Thoracic aorta (tissue), 2 donors: Measurements from ENCODE around the gene SLC43A1. TPM values are rescaled to one million over a fixed set of nuclear protein-coding genes. Genes with fewer than 3 reads are reported as not detected.

Experiments used
- ATAC-seq: fragments of 150-250 bp; one replicate; pipeline ENCODE4 v1.8.0; 2017; ENCODE audit warnings: low read depth; ENCODE audit not compliant: insufficient number of reproducible peaks, low FRiP score
- DNase-seq: peaks from one replicate; pipeline ENCODE4 v3.0.0-alpha.2; 2020; ENCODE audit warnings: low spot score
- H3K27ac ChIP-seq, 2 donors: fragments of 200-600 bp; sonication (generic); 1 replicate in 1 of 2; 2 replicates in 1 of 2; pipeline ENCODE4 v1.5.1; 2016; ENCODE audit warnings: mild to moderate bottlenecking in 2 of 2, moderate library complexity in 2 of 2
- H3K27me3 ChIP-seq: fragments of 200-600 bp; sonication (generic); replicated peaks from 2 replicates; pipeline ENCODE4 v1.6.0; 2016; ENCODE audit warnings: mild to moderate bottlenecking; ENCODE audit not compliant: insufficient read depth
- H3K36me3 ChIP-seq: fragments of 200-600 bp; sonication (generic); one replicate; pipeline ENCODE4 v1.5.1; 2016
- H3K4me1 ChIP-seq, 2 donors: fragments of 200-600 bp; sonication (generic); 1 replicate in 1 of 2; 2 replicates in 1 of 2; pipeline versions ENCODE4 v1.5.1 to v1.6.0; 2016; ENCODE audit warnings: low read depth in 2 of 2, mild to moderate bottlenecking in 1 of 2; ENCODE audit not compliant: control insufficient read depth in 1 of 2
- H3K4me3 ChIP-seq: fragments of 200-600 bp; sonication (generic); 2 replicates; pipeline ENCODE4 v1.5.1; 2016; ENCODE audit warnings: mild to moderate bottlenecking
- H3K9me3 ChIP-seq: fragments of 200-600 bp; sonication (generic); 2 replicates; pipeline ENCODE4 v1.5.1; 2016
- total RNA-seq, 2 donors: library from RNA; depleted of rRNA; stranded (reverse); fragments of >200 nt; gene quantifications; one replicate each; pipeline versions ENCODE4 v1.1.0 to v1.2.3, GENCODE V29; 2016
- TF ChIP-seq, protein P1 (sequence below): fragments of 200-600 bp; sonication (generic); IDR thresholded peaks from one replicate; pipeline ENCODE4 v1.5.1; 2019; ENCODE audit warnings: antibody characterized with exemption

The SLC43A1 gene
- total RNA-seq, 2 donors from 2014 or later: 16.6 to 23.6 TPM

DNA sequence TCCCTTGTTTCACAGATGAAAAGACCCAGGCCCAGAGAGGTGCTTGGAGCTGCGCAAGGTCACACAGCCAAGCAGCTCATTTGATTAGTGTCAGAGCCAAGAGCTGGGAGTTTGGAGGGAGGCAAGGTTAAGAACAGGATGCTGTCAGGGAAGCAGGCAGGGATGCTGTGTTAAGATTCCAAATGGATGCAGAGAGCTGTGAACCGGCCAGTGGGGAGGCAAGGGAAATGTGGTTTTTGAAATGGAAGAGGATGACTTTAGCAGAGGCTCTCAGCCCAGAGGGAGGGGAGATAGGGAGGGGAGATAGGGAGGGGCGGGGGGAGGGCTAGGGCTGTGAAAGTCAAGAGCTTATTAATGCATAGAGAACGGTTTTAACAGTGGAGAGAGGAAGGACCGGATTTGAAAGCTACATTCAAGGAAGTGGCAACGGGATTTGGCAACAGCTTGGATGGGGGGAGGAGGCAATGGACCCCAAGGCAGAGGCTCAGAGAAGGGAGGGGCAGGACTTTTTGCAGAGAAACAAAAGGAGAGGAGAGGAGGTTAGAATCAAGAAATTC lies 42.1 kb downstream of the SLC43A1 start:
- Histone ChIP-seq H3K36me3 (no peaks in the 10 kb centered on the region), H3K4me1 (peaks cover 6 to 17% of the 10 kb centered on the region in 2 donors), H3K9me3 (no peaks in the 10 kb centered on the region), H3K27me3 (peaks cover 4% of the 10 kb centered on the region), H3K4me3 (no peak overlapping the region), H3K27ac (no peak overlapping the region)
- no peak for ATAC-seq
- DNase-seq: no peak
- TF ChIP-seq, protein P1, sequence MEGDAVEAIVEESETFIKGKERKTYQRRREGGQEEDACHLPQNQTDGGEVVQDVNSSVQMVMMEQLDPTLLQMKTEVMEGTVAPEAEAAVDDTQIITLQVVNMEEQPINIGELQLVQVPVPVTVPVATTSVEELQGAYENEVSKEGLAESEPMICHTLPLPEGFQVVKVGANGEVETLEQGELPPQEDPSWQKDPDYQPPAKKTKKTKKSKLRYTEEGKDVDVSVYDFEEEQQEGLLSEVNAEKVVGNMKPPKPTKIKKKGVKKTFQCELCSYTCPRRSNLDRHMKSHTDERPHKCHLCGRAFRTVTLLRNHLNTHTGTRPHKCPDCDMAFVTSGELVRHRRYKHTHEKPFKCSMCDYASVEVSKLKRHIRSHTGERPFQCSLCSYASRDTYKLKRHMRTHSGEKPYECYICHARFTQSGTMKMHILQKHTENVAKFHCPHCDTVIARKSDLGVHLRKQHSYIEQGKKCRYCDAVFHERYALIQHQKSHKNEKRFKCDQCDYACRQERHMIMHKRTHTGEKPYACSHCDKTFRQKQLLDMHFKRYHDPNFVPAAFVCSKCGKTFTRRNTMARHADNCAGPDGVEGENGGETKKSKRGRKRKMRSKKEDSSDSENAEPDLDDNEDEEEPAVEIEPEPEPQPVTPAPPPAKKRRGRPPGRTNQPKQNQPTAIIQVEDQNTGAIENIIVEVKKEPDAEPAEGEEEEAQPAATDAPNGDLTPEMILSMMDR: no peak

DNA sequence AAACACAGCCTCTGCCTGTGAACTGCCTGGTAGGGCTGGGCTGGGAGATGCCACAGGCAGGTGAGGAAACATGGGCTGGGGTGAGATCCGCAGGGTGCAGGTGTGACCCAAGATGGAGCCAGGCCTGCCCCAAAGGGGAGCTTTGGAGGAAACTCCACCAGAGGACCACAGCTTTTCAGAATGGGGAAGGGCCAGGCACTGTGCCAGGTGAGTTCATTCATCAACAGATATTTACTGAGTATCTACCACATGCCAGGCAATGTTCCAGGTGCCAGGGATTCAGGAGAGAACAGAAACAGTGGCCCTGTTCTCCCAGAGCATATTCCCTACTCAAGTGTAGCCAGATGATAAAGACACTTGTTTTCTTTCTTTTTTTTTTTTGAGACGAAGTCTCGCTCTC lies 44.0 kb downstream of the SLC43A1 start:
- Histone ChIP-seq H3K27ac (no peak overlapping the region), H3K4me1 (peaks cover 6 to 11% of the 10 kb centered on the region in 2 donors), H3K4me3 (no peak overlapping the region), H3K36me3 (no peaks in the 10 kb centered on the region), H3K27me3 (peaks cover 4% of the 10 kb centered on the region), H3K9me3 (no peaks in the 10 kb centered on the region)
- TF ChIP-seq, protein P1: no peak
- ATAC-seq: no peak
- no peak for DNase-seq

DNA sequence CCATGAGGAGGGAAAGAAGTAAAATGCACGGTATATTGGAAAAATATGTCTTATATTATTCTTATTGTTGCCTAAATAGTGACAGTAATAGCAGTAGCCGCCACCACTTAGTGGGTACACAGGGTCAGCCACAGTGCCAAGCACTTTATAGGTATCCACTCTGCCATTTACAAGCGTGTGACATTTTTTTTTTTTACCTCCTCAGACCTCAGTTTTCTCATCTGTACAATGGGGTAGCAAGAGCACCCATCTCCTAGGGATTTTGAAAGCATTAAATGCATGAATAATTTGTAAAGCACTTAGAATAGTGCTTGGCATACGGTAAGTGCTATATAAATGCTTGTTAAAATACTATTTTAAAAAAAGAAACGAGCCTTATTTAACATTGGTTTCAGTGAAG lies 46.2 kb downstream of the SLC43A1 start:
- no peak overlapping the region for H3K4me3 ChIP-seq
- H3K4me1 ChIP-seq: no peaks in the 10 kb centered on the region
- no peaks in the 10 kb centered on the region for H3K9me3 ChIP-seq
- H3K36me3 ChIP-seq: no peaks in the 10 kb centered on the region
- no peak for DNase-seq
- ATAC-seq: no peak
- no peak overlapping the region for H3K27ac ChIP-seq
- TF ChIP-seq, protein P1: no peak
- H3K27me3 ChIP-seq: no peaks in the 10 kb centered on the region

DNA sequence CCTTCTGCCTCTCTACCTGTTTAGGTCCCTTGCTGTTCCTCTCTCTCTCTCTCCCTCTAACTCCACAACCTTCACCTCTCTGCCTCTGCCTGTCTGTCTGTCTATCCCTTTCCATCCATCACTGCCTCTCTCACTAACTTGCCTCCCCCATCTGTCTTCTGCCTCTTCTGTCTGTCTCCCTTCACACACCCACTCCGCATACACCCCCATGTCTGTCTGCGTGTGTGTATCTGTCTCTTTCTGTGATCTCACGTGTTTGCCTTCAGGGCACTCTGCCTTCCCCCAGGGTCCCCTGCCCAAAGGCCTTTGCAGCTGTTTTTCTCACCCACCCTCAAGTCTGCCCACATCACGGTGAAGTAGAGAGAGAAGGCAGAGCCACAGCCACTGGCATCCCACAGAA lies 47.2 kb downstream of the SLC43A1 start:
- H3K4me1 ChIP-seq: no peaks in the 10 kb centered on the region
- H3K4me3 ChIP-seq: no peak overlapping the region
- no peaks in the 10 kb centered on the region for H3K9me3 ChIP-seq
- no peaks in the 10 kb centered on the region for H3K36me3 ChIP-seq
- no peak for ATAC-seq
- DNase-seq: no peak
- H3K27ac ChIP-seq: no peak overlapping the region
- TF ChIP-seq, protein P1: no peak
- no peaks in the 10 kb centered on the region for H3K27me3 ChIP-seq

DNA sequence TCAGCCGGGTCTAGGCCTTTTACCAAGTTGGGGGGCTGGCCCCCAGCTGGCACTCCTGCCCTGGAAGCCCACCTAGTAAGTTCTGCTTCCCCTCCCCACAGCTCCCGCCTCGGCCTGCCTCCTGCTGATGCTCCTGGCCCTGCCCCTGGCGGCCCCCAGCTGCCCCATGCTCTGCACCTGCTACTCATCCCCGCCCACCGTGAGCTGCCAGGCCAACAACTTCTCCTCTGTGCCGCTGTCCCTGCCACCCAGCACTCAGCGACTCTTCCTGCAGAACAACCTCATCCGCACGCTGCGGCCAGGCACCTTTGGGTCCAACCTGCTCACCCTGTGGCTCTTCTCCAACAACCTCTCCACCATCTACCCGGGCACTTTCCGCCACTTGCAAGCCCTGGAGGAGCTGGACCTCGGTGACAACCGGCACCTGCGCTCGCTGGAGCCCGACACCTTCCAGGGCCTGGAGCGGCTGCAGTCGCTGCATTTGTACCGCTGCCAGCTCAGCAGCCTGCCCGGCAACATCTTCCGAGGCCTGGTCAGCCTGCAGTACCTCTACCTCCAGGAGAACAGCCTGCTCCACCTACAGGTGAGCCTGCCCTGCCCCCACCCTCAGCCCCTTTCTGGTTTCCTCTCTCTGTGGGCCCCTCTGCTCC lies 47.9 kb downstream of the SLC43A1 start:
- DNase-seq: no peak
- TF ChIP-seq, protein P1: no peak

More for the DNA sequence above, 47.9 kb downstream of the SLC43A1 start:
- Histone ChIP-seq H3K4me3 (no peak overlapping the region), H3K9me3 (no peaks in the 10 kb centered on the region), H3K36me3 (no peaks in the 10 kb centered on the region), H3K27me3 (no peaks in the 10 kb centered on the region), H3K27ac (no peak overlapping the region), H3K4me1 (no peaks in the 10 kb centered on the region)
- no peak for ATAC-seq
